Loucy (cell line): ENCODE measurements around the gene GPN1.

Experiments
- CTCF ChIP-seq: fragments of 200-600 bp; sonication (generic); conservative IDR thresholded peaks from 2 replicates; pipeline ENCODE4 v1.5.1; 2014; ENCODE audit warnings: mild to moderate bottlenecking, antibody characterized with exemption, low read length
- EZH2phosphoT487 ChIP-seq: fragments of 200-600 bp; IDR thresholded peaks from 2 replicates; pipeline ENCODE4 v1.6.1; 2018; ENCODE audit warnings: antibody characterized with exemption, mild to moderate bottlenecking, moderate library complexity, borderline replicate concordance

- no peak for TF ChIP-seq CTCF
- no peak for TF ChIP-seq EZH2phosphoT487
Measured at GRCh38 chr2:27690052-27690451, 61.2 kb downstream of the GPN1 start.
